Hepatocyte (in vitro differentiated cells): ENCODE measurements around the gene FIS1.
"Not testable (repeated sequence)": the region's sequence is repeated elsewhere in the genome, so short reads cannot be mapped to it uniquely, and the experiment has no call there.

Experiments
- EZH2 ChIP-seq: fragments of 200-600 bp; sonication (generic); IDR thresholded peaks from 2 replicates; pipeline ENCODE4 v1.6.1; 2016; ENCODE audit warnings: antibody characterized with exemption, mild to moderate bottlenecking, borderline replicate concordance
- EZH2phosphoT487 ChIP-seq: fragments of 200-600 bp; sonication (generic); IDR thresholded peaks from one replicate; pipeline ENCODE4 v1.6.1; 2018; ENCODE audit warnings: antibody characterized with exemption, mild to moderate bottlenecking, low read depth, moderate library complexity; ENCODE audit not compliant: unreplicated experiment, severe bottlenecking
- TF ChIP-seq, protein P1 (sequence below): fragments of 200-600 bp; sonication (generic); IDR thresholded peaks from 2 replicates; pipeline ENCODE4 v1.5.1; 2016; ENCODE audit warnings: antibody characterized with exemption, mild to moderate bottlenecking; ENCODE audit not compliant: poor library complexity

DNA sequence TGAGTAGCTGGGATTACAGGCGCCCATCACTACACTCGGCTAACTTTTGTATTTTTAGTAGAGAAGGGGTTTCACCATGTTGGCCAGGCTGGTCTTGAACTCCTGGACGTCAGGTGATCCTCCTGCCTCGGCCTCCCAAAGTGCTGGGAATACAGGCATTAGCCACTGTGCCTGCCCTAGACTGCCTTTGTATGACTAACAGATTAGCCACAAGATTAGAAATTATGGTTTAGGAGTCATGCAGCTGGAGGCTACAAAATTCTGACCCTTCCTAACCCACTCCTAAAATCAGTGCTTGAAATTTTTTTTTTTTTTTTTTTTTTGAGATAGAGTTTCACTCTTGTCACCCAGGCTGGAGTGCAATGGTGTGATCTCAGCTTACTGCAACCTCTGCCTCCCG, 47.7 kb upstream of the FIS1 start:
- TF ChIP-seq, protein P1, sequence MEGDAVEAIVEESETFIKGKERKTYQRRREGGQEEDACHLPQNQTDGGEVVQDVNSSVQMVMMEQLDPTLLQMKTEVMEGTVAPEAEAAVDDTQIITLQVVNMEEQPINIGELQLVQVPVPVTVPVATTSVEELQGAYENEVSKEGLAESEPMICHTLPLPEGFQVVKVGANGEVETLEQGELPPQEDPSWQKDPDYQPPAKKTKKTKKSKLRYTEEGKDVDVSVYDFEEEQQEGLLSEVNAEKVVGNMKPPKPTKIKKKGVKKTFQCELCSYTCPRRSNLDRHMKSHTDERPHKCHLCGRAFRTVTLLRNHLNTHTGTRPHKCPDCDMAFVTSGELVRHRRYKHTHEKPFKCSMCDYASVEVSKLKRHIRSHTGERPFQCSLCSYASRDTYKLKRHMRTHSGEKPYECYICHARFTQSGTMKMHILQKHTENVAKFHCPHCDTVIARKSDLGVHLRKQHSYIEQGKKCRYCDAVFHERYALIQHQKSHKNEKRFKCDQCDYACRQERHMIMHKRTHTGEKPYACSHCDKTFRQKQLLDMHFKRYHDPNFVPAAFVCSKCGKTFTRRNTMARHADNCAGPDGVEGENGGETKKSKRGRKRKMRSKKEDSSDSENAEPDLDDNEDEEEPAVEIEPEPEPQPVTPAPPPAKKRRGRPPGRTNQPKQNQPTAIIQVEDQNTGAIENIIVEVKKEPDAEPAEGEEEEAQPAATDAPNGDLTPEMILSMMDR = not testable (repeated sequence)
- not testable (repeated sequence) for TF ChIP-seq EZH2, EZH2phosphoT487
